Stimulated activated naive CD4-positive, alpha-beta T cell treated with Interleukin-2 at 50 U/mL for 16 hours (primary cell): ENCODE results near the gene ACO1.

Source experiments
- DNase-seq: peaks from one replicate; lab custom pipeline; 2025; lab: John Stamatoyannopoulos, UW

The ACO1 gene

GRCh38 chr9:32497921-32498320, 113.5 kb downstream of the ACO1 start:
- DNase-seq = no peak

GRCh38 chr9:32500768-32501167, 116.3 kb downstream of the ACO1 start:
- DNase-seq = no peak

- no peak for DNase-seq
These were observed 117.4 kb downstream of the ACO1 start for GRCh38 chr9:32501868-32502267.

- DNase-seq = no peak
These were observed 118.0 kb downstream of the ACO1 start for GRCh38 chr9:32502464-32502863.

- DNase-seq = no peak
These were observed 118.6 kb downstream of the ACO1 start for GRCh38 chr9:32503008-32503407.
